MM.1S (cell line): Measurements from ENCODE around the gene CPT1C.

Experiments used
- DNase-seq: peaks from one replicate; pipeline ENCODE4 v3.0.0-alpha.2; 2015
- H2AFZ ChIP-seq: fragments of 300-600 bp; sonication (generic); 2 replicates; pipeline ENCODE4 v1.6.0; 2016; ENCODE audit warnings: antibody characterized with exemption, low read length
- H3F3A ChIP-seq: fragments of 300-600 bp; sonication (generic); 2 replicates; pipeline ENCODE4 v1.6.1; 2016; ENCODE audit warnings: mild to moderate bottlenecking, antibody characterized with exemption, low read length, moderate library complexity, mixed read lengths; ENCODE audit not compliant: insufficient read depth
- H3K27ac ChIP-seq: fragments of 300-600 bp; sonication (generic); 2 replicates; pipeline ENCODE4 v1.5.1; 2016; ENCODE audit warnings: mild to moderate bottlenecking, low read length
- H3K27me3 ChIP-seq: fragments of 300-600 bp; sonication (generic); replicated peaks from 2 replicates; pipeline ENCODE4 v1.6.0; 2016; ENCODE audit warnings: low read length; ENCODE audit not compliant: insufficient read depth
- H3K36me3 ChIP-seq: fragments of 300-600 bp; sonication (generic); replicated peaks from 2 replicates; pipeline ENCODE4 v1.6.1; 2016; ENCODE audit warnings: mild to moderate bottlenecking, low read length, mixed read lengths; ENCODE audit not compliant: insufficient read depth
- H3K4me1 ChIP-seq: fragments of 300-600 bp; sonication (generic); 2 replicates; pipeline ENCODE4 v1.6.1; 2016; ENCODE audit warnings: low read length, mixed read lengths
- H3K4me2 ChIP-seq: fragments of 300-600 bp; sonication (generic); 2 replicates; pipeline ENCODE4 v1.6.0; 2016; ENCODE audit warnings: low read depth, low read length
- H3K4me3 ChIP-seq: fragments of 300-600 bp; sonication (generic); 2 replicates; pipeline ENCODE4 v1.5.1; 2016; ENCODE audit warnings: low read length, mixed read lengths
- H3K79me2 ChIP-seq: fragments of 300-600 bp; sonication (generic); 2 replicates; pipeline ENCODE4 v1.6.1; 2016; ENCODE audit warnings: mixed run types, low read length, mixed read lengths
- H3K9ac ChIP-seq: fragments of 300-600 bp; sonication (generic); 2 replicates; pipeline ENCODE4 v1.6.1; 2016; ENCODE audit warnings: low read length, mixed read lengths
- H3K9me2 ChIP-seq: fragments of 300-600 bp; sonication (generic); replicated peaks from 2 replicates; pipeline ENCODE4 v1.6.1; 2016; ENCODE audit warnings: mild to moderate bottlenecking, low read length, mixed read lengths; ENCODE audit not compliant: insufficient read depth
- H3K9me3 ChIP-seq: fragments of 300-600 bp; sonication (generic); replicated peaks from 2 replicates; pipeline ENCODE4 v1.6.1; 2016; ENCODE audit warnings: mild to moderate bottlenecking, low read length, mixed read lengths; ENCODE audit not compliant: insufficient read depth
- H4K20me1 ChIP-seq: fragments of 300-600 bp; sonication (generic); 2 replicates; pipeline ENCODE4 v1.6.1; 2016; ENCODE audit warnings: mild to moderate bottlenecking, low read length, moderate library complexity, mixed read lengths; ENCODE audit not compliant: insufficient read depth
- EZH2 ChIP-seq: fragments of 300-600 bp; sonication (generic); optimal IDR thresholded peaks from 2 replicates; pipeline ENCODE3; 2017; ENCODE audit warnings: low read depth, mild to moderate bottlenecking, antibody characterized with exemption, low read length, mixed read lengths
- EZH2phosphoT487 ChIP-seq: fragments of 300-600 bp; sonication (generic); IDR thresholded peaks from 2 replicates; pipeline ENCODE4 v1.6.1; 2018; ENCODE audit warnings: antibody characterized with exemption, low read length
- TF ChIP-seq, protein P1 (sequence below): fragments of 300-600 bp; sonication (generic); IDR thresholded peaks from 2 replicates; pipeline ENCODE4 v1.5.1; 2016; ENCODE audit warnings: antibody characterized with exemption, low read length, mixed read lengths

The CPT1C gene

DNA sequence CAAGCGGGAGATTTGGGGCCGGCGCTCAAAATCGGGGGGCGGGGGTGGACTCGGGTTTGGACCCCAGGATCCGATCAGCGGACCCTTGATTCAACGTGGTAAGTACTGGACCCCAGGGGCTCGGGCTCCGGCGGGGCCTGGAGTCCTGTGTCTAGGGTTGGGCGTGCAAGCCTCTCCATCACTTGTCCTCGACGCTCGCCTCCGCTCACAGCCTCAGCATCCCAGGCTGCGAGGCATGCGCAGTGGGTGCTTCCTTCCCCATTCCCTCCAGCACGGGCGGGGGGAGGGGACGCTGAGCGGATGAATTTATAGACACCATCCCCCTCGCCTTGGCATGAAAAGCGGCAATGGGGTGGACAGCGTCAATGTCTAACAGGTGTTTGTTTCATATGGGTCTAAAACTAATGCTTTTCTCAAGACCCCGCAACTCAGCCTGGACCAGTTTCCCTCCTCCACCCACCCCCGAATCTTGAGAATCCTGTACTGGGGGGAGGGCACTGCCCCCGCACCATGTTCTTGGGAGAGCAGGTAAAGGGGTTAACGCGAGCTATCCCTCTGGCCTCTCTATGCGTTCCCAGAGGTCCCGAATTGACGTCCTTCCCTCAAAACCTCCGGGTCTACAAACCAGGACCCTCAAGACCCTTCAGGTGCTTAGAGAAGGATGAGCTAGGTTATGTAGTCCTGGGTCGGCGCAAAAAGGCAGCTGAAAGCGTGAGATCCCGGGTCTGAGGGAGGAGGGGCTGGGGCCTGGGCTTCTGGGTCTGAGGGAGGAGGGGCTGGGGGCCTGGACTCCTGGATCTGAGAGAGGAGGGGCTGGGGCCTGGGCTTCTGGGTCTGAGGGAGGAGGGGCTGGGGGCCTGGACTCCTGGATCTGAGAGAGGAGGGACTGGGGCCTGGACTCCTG, 579 bp downstream of the CPT1C start:
- TF ChIP-seq, protein P1, sequence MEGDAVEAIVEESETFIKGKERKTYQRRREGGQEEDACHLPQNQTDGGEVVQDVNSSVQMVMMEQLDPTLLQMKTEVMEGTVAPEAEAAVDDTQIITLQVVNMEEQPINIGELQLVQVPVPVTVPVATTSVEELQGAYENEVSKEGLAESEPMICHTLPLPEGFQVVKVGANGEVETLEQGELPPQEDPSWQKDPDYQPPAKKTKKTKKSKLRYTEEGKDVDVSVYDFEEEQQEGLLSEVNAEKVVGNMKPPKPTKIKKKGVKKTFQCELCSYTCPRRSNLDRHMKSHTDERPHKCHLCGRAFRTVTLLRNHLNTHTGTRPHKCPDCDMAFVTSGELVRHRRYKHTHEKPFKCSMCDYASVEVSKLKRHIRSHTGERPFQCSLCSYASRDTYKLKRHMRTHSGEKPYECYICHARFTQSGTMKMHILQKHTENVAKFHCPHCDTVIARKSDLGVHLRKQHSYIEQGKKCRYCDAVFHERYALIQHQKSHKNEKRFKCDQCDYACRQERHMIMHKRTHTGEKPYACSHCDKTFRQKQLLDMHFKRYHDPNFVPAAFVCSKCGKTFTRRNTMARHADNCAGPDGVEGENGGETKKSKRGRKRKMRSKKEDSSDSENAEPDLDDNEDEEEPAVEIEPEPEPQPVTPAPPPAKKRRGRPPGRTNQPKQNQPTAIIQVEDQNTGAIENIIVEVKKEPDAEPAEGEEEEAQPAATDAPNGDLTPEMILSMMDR, result no peak
- TF ChIP-seq EZH2phosphoT487, result no peak
- no peak for TF ChIP-seq EZH2
- Histone ChIP-seq H3K4me1 (no peaks in the 10 kb centered on the region), H3K27ac (no peak overlapping the region), H3K79me2 (no peaks in the 10 kb centered on the region), H4K20me1 (no peaks in the 10 kb centered on the region), H3K4me2 (no peak overlapping the region), H3K9ac (no peak overlapping the region), H3F3A (no peaks in the 10 kb centered on the region), H2AFZ (no peak overlapping the region), H3K9me3 (no peaks in the 10 kb centered on the region), H3K36me3 (no peaks in the 10 kb centered on the region), H3K4me3 (no peak overlapping the region), H3K9me2 (no peaks in the 10 kb centered on the region), H3K27me3 (peaks cover 10% of the 10 kb centered on the region)
- no peak for DNase-seq

DNA sequence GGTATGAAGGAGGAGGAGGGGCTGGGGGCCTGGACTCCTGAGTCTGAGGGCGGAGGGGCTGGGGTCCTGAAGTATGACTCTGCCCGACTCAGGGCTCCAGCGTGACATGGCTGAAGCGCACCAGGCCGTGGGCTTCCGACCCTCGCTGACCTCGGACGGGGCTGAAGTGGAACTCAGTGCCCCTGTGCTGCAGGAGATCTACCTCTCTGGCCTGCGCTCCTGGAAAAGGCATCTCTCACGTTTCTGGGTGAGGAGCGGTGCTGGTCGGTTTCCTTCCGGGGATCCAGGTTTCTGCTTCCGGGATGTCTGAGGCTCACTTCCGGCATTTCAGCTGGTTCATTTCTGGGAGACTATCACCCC, 1.2 kb downstream of the CPT1C start:
- Histone ChIP-seq H3K4me1 (no peaks in the 10 kb centered on the region), H3K4me2 (no peak overlapping the region), H3K79me2 (no peaks in the 10 kb centered on the region), H4K20me1 (no peaks in the 10 kb centered on the region), H3K27me3 (peaks cover 10% of the 10 kb centered on the region), H3K9me2 (no peaks in the 10 kb centered on the region), H3F3A (no peaks in the 10 kb centered on the region), H3K9ac (no peak overlapping the region), H3K27ac (no peak overlapping the region), H2AFZ (0 out of 2 replicates have a peak overlapping the region, but pooled peaks have one; percentile 48), H3K36me3 (no peaks in the 10 kb centered on the region), H3K4me3 (no peak overlapping the region), H3K9me3 (no peaks in the 10 kb centered on the region)
- no peak for DNase-seq
- TF ChIP-seq EZH2phosphoT487, result no peak
- TF ChIP-seq, protein P1, result no peak
- no peak for TF ChIP-seq EZH2

DNA sequence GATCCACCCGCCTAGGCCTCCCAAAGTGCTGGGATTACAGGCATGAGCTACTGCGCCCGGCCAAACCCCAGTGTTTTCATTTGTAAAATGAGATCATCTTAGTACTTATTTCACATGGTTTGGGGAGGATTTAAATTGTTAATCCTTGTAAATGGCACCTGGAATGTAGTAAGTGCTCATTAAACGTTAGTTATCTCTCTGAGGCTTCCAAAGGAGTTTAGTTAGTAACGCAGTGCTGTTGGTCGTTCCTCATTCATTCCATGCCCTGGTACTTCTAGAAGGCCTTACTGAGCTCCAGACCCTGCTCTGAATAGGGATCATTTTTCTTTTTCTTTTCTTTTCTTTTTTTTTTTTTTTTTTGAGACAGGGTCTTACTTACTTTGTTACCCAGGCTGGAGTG, 5.2 kb downstream of the CPT1C start:
- no peak for DNase-seq
- TF ChIP-seq, protein P1, result no peak
- no peak for TF ChIP-seq EZH2phosphoT487
- no peak for TF ChIP-seq EZH2
- H3F3A ChIP-seq, result no peaks in the 10 kb centered on the region
- no peak overlapping the region for H3K27ac ChIP-seq
- H3K4me2 ChIP-seq, result no peak overlapping the region
- no peaks in the 10 kb centered on the region for H3K9me3 ChIP-seq
- no peaks in the 10 kb centered on the region for H3K79me2 ChIP-seq
- no peaks in the 10 kb centered on the region for H3K9me2 ChIP-seq
- H3K36me3 ChIP-seq, result no peaks in the 10 kb centered on the region
- H2AFZ ChIP-seq, result no peak overlapping the region
- no peak overlapping the region for H3K4me3 ChIP-seq
- no peaks in the 10 kb centered on the region for H3K4me1 ChIP-seq
- H3K27me3 ChIP-seq, result peaks cover 18% of the 10 kb centered on the region
- no peaks in the 10 kb centered on the region for H4K20me1 ChIP-seq
- no peak overlapping the region for H3K9ac ChIP-seq
